MCF 10A (cell line): Measurements from ENCODE around the gene SAMSN1. TPM values are rescaled to one million over a fixed set of nuclear protein-coding genes. Genes with fewer than 3 reads are reported as not detected.

ENCODE experiments used
- BruUV-seq: library from RNA; stranded (reverse); fragments of 400-500 nt; replicated peaks from 2 replicates; lab custom pipeline; 2021; lab: Mats Ljungman, UMichigan
- CTCF ChIA-PET: fragments of 300-600 bp; sonication (Branson Sonifier 250); formaldehyde crosslinking; extraction: SDS; loops from one replicate; lab custom pipeline; 2021; ENCODE audit warnings: antibody characterized with exemption, inconsistent platforms; lab: Yijun Ruan, JAX
- POLR2A ChIA-PET: fragments of 300-600, 350-650 bp; sonication (Branson Sonifier 250); formaldehyde crosslinking; extraction: SDS; loops from one replicate; lab custom pipeline; 2020; ENCODE audit warnings: antibody characterized with exemption, inconsistent platforms; lab: Yijun Ruan, JAX
- DNase-seq: peaks from one replicate; pipeline ENCODE4 v3.0.0-alpha.2; 2018; ENCODE audit not compliant: unreplicated experiment
- H3K27ac Mint-ChIP-seq: one replicate; pipeline ENCODE4 v1.8.0; 2022; ENCODE audit warnings: mild to moderate bottlenecking, low read depth, mixed read lengths; ENCODE audit not compliant: unreplicated experiment
- H3K27me3 Mint-ChIP-seq: one replicate; pipeline ENCODE4 v1.8.0; 2022; ENCODE audit warnings: mixed read lengths; ENCODE audit not compliant: insufficient read depth, unreplicated experiment
- H3K36me3 Mint-ChIP-seq: one replicate; pipeline ENCODE4 v1.8.0; 2022; ENCODE audit warnings: mild to moderate bottlenecking, moderate library complexity, mixed read lengths; ENCODE audit not compliant: insufficient read depth, unreplicated experiment
- H3K4me1 Mint-ChIP-seq: one replicate; pipeline ENCODE4 v1.8.0; 2022; ENCODE audit warnings: mixed read lengths; ENCODE audit not compliant: insufficient read depth, unreplicated experiment
- H3K4me3 Mint-ChIP-seq: one replicate; pipeline ENCODE4 v1.8.0; 2022; ENCODE audit warnings: mild to moderate bottlenecking, moderate library complexity, mixed read lengths; ENCODE audit not compliant: unreplicated experiment
- H3K9me3 Mint-ChIP-seq: one replicate; pipeline ENCODE4 v1.8.0; 2022; ENCODE audit warnings: mixed read lengths; ENCODE audit not compliant: unreplicated experiment
- CTCF ChIP-seq: fragments of 200-600 bp; IDR thresholded peaks from one replicate; pipeline ENCODE4 v1.8.0; 2022; ENCODE audit warnings: antibody characterized with exemption, mild to moderate bottlenecking; ENCODE audit not compliant: unreplicated experiment
- intact Hi-C: fragments of 100-400 bp; cut with micrococcal nuclease; formaldehyde crosslinking; loops from 2 replicates; pipeline ENCODE4 v1.14.1; 2022
- total RNA-seq: library from RNA; stranded (reverse); gene quantifications from 2 replicates; pipeline ENCODE4 v1.2.3, GENCODE V29; 2022

Gene SAMSN1
- total RNA-seq, 1 experiment from 2014 or later = 2.3 TPM

GRCh38 chr21:14457762-14458161 is 88.4 kb downstream of the SAMSN1 start:
- no peak overlapping the region for H3K27ac Mint-ChIP-seq
- CTCF ChIA-PET = no interaction called here
- DNase-seq = no peak
- no peaks in the 10 kb centered on the region for H3K4me1 Mint-ChIP-seq
- intact Hi-C loops = no loop called here
- no peak for TF ChIP-seq CTCF
- H3K27me3 Mint-ChIP-seq = no peaks in the 10 kb centered on the region
- POLR2A ChIA-PET = interaction anchor here (0.7 kb wide), 1 partner anchor 145 kb away, joined by 3 read pairs; no protein-coding TSS in a partner anchor
- H3K9me3 Mint-ChIP-seq = peaks cover 5% of the 10 kb centered on the region
- no peak overlapping the region for H3K4me3 Mint-ChIP-seq
- no peaks in the 10 kb centered on the region for H3K36me3 Mint-ChIP-seq
- BruUV-seq = no TSS peak

DNA sequence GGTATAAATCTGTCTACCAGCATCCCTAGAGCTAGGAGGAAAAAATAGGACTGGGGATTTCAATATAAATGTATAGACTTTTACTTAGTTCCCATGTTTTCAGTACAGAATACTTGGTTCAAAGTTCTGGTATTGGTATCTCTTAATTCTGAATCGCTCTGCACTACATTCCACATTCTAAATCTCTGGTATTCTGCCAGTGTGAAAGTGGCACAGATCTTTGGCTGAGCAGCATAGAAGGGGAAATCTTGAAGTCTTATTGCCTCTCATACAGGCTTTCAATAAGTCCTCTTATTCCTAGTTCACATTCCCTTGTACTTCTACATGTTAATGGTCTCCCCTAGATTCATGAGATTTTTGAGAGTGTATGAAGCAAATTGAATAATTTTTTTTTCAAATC is 89.2 kb downstream of the SAMSN1 start:
- no peak for TF ChIP-seq CTCF
- Mint-ChIP-seq H3K4me3 (no peak overlapping the region), H3K27me3 (no peaks in the 10 kb centered on the region), H3K4me1 (no peaks in the 10 kb centered on the region), H3K27ac (no peak overlapping the region), H3K9me3 (no peaks in the 10 kb centered on the region), H3K36me3 (no peaks in the 10 kb centered on the region)
- ChIA-PET CTCF (interaction anchor here (0.5 to 0.6 kb wide), 3 partner anchors 18 to 1109 kb away, joined by 3 read pairs; no protein-coding TSS in a partner anchor), POLR2A (interaction anchor here (0.7 kb wide), 1 partner anchor 48 kb away, joined by 3 read pairs; no protein-coding TSS in a partner anchor)
- intact Hi-C loops = no loop called here
- DNase-seq = no peak
- no TSS peak for BruUV-seq

GRCh38 chr21:14454016-14455009 is 91.8 kb downstream of the SAMSN1 start:
- Mint-ChIP-seq H3K36me3 (no peaks in the 10 kb centered on the region), H3K9me3 (no peaks in the 10 kb centered on the region), H3K4me1 (no peaks in the 10 kb centered on the region), H3K27me3 (no peaks in the 10 kb centered on the region), H3K4me3 (no peak overlapping the region), H3K27ac (no peak overlapping the region)
- ChIA-PET POLR2A (interaction anchor here (1.0 kb wide), 1 partner anchor 14 kb away, joined by 5 read pairs; no protein-coding TSS in a partner anchor), CTCF (interaction anchor here (0.7 to 1.0 kb wide), 2 partner anchors 70 to 282 kb away, joined by 3 read pairs; no protein-coding TSS in a partner anchor)
- TF ChIP-seq CTCF = no peak
- intact Hi-C loops = no loop called here
- DNase-seq = no peak
- BruUV-seq = no TSS peak

DNA sequence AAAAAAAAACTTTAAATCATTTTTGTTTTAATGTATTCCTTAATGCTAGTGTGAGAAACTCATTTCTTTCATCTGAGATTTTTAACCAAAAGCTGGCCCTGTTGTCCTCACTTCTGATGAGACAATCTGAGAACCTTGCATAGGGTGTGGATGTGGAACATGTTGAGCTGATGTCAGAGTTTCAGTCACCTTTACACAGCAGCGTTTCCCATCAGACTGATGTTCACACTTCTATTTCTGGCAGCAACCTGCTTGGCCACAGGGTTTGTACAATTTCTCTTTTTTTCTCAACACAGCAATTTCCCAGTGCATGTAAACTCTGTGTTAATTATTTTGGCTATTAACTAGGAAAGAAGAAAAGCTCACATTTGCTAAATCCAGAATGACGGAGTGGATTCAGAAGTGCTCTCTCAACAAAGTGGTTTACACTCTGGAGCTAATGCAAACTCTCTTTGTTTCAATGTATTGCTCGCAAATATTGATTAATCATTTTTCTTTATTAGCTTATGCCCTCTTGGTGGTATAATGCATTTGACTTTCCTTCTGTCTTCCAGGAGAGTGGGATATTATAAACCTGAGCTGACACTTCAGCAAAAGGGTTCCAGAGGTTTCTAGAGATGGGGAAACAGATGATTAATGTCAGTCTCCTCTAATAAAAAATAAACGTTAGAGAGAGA is 92.6 kb downstream of the SAMSN1 start:
- ChIA-PET POLR2A (interaction anchor here (0.7 to 1.0 kb wide), 2 partner anchors 13 to 985 kb away, joined by 3 to 5 read pairs; no protein-coding TSS in a partner anchor), CTCF (interaction anchor here (0.6 to 1.0 kb wide), 6 partner anchors 13 to 1068 kb away, joined by 3 to 4 read pairs (median 3); partner anchors contain the start of gene HSPA13)
- no peak for DNase-seq
- no peaks in the 10 kb centered on the region for H3K9me3 Mint-ChIP-seq
- no peak overlapping the region for H3K4me3 Mint-ChIP-seq
- H3K4me1 Mint-ChIP-seq = no peaks in the 10 kb centered on the region
- intact Hi-C loops = no loop called here
- no peak for TF ChIP-seq CTCF
- H3K27ac Mint-ChIP-seq = no peak overlapping the region
- H3K36me3 Mint-ChIP-seq = no peaks in the 10 kb centered on the region
- BruUV-seq = no TSS peak
- H3K27me3 Mint-ChIP-seq = no peaks in the 10 kb centered on the region
